ENCODE data around the gene EOLA1.
"Not testable (repeated sequence)": the region's sequence is repeated elsewhere in the genome, so short reads cannot be mapped to it uniquely, and the experiment has no call there.

The EOLA1 gene

DNA sequence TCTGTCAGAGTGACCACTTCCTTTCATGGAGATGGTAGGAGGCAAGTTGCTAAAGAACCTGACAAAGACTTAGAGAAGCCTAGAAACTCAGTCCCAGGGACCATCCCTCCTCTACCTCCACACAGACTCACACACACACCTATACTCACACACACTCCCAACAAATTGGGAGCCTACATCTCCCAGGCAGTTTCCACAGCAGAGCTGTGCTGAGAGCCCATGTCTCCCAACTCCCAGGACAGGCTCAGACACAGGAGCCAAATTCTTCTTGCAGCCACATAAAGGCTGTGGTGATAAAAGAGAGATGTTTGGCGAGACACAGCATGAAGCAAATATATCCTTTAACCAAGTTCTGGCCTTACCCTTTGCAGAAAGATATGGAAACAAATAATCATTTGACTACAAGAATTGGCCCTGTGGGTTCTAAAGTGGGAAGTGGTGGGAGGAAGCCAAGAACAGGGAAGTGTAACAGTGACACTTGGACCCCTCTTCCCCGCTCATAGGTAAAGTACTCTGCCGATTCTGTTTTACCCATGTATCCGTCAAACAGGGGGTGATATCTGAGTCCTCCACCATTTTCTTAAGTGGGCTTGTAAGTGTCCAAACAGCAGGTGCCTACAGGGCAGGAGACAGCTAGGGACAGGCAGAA, 24.7 kb upstream of the EOLA1 start:
- no peak for DNase-seq

DNA sequence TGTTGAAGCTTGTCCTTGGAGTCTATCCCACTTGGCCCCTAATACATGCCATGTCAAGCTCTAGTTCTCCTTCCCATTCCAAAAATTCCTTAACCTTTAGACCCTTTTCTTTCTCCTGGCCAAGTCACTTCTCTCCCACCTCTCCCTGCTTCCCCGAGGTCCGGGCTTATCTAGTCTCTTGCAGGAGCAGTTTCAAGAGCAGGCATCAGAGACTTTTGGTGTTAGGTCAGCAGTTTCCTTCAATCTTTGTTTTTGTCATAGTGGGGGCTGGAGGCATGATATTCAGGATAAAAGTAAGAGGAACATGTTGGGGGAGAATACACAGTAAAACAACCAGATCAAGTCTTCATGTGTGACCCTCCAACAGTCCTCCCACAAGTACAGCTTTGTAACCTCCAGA, 24.2 kb upstream of the EOLA1 start:
- DNase-seq: no peak

DNA sequence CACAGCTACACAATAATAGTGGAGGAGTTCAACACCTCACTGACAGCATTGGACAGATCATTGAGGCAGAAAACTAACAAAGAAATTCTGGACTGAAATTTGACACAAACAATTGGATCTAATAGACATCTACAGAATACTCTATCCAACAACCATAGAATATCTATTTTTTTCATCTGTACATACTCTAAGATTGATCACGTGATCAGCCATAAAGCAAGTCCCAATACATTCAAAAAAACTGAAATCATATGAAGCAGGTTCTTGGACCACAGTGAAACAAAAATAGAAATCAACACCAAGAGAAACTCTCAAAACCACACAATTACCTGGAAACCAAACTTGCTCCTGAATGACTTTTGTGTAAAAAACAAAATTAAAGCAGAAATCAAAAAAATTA, 23.5 kb upstream of the EOLA1 start:
- no peak for DNase-seq

DNA sequence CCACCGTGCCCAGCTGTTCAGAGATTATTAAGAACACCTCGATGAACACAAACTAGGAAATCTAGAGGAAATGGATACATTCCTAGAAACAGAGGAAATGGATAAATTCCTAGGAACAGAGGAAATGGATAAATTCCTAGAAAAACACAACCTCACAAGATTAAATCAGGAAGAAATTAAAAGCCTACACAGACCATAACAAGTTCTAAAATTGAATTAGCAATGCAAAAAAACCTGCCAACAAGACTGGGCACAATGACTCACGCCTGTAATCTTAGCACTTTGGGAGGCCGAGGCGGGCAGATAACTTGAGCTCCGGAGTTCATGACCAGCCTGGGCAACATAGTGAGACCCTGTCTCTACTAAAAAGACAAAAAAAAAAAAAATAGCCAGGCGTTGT, 22.6 kb upstream of the EOLA1 start:
- DNase-seq: no peak

DNA sequence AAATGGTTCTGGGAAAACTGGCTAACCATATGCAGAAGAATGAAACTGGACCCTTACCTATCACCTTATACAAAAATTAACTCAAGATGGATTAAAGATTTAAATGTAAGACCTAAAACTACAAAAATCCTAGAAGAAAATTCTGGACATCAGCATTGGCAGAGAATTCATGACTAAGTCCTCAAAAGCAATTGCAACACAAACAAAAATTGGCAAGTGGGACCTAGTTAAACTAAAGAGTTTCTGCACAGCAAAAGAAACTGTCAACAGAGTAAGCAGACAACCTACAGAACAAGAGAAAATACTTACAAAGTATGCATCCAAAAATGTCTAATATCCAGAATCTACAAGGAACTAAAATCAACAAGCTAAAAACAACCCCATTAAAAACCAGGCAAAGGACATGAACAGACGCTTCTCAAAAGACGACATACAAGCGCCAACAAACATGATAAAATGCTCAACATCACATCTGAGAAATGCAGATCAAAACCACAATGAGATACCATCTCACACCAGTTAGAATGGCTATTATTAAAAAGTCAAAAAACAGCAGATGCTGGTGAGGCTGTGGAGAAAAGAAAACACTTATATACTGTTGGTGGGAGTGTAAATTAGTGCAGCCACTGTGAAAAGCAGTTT, 20.1 kb upstream of the EOLA1 start:
- not testable (repeated sequence) for DNase-seq

DNA sequence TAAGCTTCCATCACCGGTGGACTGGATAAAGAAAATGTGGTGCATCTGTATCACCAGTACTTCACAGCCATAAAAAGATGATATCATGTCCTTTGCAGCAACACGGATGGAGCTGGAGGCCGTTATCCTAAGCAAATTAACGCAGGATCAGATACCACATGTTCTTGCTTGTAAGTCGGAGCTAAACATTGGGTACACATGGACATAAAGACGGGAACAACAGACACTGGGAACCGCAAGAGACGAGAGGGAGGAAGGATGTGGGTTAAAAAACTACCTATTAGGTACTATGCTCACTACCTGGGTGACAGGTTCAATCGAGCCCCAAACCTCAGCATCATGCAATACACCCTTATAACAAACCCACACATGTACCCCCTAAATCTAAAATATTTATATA, 19.4 kb upstream of the EOLA1 start:
- no peak for DNase-seq

DNA sequence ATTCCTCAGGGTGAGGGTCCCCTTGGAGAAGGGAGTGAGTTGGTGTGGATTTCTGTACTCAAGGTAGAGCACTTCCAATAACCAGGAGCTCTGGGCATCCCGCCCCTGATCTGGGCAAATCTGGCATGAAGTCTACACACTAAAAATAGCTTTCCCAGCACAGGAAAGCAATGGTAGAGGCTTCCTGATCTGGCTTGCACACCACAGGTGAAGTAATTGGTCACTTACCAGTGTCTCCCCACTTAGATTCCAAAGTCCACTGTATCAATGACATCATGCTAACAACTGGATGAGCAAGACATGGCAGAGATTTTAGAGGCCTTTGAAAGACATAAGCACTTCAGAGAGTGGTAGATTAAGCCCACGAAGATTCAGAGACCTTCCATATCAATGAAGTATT, 17.9 kb upstream of the EOLA1 start:
- no peak for DNase-seq

DNA sequence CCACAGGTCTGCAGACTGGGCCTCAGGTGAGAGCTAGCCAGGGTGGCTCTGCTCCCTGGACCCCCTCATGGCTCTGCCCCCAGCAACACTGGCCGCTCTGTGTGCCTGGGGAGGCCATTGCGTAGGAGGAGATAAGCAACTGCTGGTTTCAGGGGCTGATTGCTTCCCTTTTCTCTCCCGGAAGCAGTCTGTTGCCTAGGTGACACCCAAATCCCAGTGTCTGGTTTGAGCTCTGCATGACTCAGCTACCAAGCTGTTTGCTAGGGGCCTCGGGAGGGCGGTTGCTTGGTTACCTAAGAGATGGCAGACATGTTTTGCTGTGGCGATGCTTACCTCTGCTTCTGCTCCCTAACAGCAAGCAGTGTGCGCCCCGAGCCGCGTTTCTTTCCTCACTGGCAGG, 15.4 kb upstream of the EOLA1 start:
- DNase-seq: not testable (repeated sequence)

DNA sequence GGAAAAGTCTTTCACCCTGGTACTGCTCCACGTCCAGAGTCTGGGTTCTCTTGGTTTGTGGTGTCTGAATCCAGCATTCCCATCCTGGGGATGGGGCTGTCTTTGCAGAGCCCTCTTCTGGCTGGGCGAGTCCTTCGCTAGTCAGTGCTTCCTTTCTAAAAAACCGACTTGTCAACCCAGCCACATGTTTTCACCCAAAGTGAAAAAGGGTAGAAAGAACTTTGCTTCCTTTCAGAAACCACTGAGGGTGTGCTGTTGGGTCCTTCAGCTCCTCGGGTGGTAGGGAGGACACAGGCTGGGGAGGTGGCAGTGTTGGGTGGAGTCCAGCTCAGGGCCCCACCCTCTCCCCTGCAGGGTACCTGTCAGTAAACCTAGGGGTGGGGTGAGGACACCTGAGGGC, 14.9 kb upstream of the EOLA1 start:
- not testable (repeated sequence) for DNase-seq

DNA sequence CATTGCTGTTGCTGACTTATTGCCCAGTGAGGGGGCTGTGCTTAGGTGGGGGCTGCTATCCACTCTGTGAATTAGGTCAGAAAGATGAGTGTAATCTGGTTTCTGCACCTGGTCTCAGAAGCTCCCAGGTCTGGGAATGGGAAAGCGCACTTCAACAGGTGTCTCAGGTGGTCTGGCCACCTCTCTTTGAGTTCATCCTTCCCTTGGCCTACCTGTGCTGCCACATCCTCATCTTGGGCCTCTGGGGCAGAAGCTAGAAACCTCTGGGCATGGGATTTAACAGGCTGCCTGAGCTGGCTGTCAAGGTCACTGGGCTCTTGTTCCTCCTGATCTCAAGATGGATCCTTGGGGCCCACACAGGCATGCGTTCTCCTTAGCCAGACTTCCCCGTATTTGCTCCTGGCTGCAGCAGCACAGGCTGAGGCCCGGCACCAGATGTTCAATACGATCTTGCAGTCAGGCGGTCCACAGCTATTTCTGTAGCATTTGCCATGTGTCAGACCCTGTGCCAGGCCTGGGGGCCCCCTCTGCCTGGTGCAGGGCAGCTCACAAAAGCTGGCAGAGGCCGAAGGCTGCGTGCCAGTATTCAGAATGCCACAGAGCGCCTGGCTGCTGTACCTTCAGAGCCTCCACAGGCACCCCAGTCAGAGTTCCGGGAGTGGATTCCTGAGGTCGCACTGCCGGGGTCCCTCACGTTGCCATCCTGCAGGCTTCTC, 14.3 kb upstream of the EOLA1 start:
- not testable (repeated sequence) for DNase-seq

DNA sequence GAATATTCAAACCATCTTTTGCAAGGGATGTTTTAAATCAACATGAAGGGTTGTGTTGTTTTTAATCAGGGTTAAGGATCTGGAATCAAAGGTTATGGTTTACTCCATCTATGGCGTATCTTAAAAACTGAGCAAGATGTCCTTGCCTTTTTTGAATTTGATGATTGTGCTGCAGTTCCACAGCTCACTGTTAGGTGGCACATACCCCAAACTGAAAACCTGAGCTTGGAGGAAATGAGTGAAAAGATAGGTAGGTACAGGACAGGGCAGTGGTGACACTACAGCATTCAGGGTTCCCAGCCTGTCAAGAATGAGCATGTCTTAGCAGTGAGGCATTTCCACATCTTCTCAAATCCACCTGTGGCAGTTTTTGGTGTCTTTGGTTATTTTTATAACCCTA, 13.1 kb upstream of the EOLA1 start:
- no peak for DNase-seq

DNA sequence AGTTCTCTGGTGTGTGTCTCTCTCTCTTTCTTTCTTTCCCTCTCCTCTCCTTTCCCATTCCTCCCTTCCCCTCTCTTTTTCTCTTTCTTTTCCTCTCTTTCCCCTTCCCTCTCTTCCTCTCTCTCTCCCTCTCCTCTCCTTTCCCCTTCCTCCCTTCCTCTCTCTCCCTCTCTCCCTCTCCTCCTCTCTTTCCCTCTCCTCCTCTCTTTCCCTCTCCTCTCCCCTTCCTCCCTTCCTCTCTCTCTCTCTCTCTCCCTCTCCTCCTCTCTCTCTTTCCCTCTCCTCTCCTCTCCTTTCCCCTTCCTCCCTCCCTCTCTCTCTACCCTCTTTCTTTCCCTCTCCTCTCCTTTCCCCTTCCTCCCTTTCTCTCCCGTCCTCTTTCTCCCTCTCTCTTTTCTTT, 12.4 kb upstream of the EOLA1 start:
- DNase-seq: no peak

DNA sequence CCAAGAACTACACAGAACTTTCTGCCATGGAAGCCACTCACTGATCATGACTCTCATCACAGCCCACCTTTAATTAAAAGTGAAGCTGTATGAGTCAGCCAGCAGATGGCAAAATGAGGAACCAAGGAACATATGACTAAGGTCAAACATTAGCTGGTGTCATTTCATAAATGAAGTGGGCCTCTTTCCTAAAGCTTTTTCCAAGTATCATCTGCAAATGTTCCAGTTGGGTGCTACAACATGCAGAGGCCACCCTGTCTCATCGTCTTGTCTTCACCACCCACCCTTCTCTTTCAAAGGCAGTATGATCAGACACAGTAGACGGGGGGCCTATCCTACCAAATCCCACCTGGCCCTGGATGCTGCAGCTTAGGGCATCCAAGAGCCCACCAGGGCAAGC, 9.2 kb upstream of the EOLA1 start:
- DNase-seq: no peak

DNA sequence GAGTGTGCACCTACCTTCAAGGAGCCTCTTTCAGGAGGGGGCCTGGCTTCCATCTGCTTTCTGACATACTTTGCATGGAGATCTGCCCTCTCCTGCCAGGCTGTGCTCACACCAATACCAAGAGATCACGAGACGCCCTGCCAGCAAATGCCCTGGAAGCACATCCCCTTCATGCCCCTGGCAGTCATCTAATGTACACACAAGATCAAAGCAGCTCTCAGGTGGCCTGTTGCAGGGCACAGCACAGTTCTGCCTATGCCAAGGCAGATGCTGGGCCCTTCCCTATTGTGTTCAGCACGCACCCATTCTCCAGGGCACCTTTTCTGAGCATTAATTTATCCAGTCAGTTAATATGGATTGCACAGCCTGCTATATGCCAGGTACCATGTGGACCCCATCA, 7.9 kb upstream of the EOLA1 start:
- DNase-seq: not testable (repeated sequence)

DNA sequence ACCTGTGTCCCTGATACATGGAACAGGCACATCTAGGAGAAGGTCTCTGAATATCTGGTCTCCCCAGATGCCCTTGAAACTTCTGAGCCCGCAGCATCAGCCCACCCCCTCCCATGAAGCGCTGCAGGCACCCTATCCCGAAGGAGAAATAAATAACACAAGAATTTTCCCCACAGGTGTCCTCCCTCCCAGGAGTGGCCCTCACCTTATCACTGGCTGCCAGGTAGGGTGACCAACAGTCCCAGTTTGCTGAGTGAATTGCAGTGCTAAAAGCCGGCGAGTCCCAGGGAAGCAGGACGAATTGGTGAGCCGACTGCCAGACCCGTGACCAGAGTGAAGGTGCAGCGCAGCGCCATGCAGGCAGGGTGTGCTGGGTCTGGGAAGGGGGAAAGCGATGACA, 6.8 kb upstream of the EOLA1 start:
- not testable (repeated sequence) for DNase-seq

DNA sequence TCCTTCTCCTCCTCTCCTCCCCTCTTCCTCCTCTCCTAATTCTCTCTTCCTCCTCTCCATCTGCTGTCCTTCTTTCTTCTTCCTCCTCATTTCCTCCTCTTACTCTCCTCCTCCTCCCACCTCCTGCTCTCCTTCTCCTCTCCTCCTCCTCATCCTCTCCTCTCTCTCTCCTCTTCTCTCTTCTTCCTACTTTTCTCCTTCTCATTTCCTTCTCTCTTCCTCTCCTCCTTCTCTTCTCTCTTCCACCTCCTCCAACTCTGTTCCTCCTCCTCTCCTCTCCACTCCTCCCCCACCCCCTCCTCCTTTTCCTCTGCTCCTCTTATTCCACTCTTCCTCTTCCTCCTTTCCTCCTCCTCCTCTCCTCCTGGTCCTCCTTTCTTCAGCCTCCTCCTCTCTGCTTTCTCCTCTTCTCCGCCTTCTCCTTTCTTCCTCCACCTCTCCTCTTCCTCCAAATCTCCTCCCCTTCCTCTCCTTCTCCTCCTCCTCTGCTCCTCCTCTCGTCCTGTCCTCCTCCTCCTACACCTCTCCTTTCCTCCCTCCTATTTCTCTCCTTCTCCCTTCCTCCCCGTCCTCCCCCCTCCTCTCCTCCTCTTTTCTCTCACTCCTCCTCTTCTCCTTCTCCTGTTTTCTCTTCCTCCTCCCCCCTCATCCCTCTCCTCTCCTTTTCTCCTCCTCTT, 5.7 kb upstream of the EOLA1 start:
- not testable (repeated sequence) for DNase-seq

DNA sequence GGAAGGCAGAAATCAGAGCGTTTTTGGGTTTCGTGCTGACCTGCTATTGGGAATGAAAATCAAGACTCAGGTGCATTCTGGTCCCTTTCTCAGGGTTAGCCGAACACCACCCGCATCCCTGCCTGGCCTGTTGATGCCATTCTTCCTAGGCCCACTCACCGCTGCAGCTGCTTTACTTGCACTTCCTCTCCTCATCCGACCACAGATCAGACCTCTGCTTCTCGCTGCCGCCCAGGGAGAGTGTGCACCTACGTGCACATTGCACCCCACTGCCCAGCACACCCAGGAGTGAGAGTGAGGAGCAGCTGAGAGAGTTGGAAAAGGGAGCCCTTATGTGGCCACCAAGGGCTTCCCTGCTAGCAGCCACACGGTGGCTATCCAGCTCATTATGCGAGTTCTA, 3.3 kb upstream of the EOLA1 start:
- not testable (repeated sequence) for DNase-seq

DNA sequence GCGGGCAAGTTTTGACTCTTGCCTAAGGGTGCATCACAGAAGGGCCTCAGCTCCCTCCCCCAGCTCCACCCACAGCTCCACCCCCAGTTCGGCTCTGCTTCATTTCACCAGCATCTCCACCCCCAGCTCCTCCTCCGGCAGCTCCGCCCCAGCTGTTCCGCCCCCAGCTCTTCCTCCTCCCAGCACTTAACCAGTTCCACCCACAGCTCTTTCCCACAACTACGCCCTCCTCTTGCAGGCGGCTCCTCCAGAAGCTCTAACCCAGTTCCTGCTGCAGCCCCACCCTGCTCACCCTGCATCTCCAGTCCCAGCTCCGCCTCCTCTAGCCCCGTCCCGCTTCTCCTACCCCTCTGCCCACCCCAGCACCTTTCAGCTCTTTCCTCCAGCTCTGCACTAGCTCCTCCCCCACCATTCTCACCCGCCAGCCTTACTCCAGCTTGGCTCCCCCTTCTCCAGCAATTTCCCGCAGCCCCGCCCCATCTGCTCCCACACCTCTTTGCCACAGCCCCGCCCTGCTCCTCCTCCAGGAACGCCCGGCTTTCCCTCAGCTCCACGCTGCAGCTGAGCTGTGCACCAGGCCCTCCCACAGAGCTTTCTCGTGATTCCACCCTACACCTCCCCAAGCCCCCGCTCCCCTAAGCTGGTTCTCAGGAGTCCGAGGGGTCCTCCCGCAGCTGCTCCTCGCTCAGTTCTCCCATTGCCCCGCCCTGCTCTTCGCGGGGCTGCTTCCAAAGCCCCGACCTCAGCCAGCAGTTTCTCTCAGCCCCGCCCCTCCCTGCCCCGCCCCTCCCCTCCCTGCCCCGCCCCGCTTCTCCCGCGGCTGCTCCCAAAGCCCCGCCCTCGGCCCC, 1.3 kb upstream of the EOLA1 start:
- DNase-seq: peak; percentile 59 to 60

DNA sequence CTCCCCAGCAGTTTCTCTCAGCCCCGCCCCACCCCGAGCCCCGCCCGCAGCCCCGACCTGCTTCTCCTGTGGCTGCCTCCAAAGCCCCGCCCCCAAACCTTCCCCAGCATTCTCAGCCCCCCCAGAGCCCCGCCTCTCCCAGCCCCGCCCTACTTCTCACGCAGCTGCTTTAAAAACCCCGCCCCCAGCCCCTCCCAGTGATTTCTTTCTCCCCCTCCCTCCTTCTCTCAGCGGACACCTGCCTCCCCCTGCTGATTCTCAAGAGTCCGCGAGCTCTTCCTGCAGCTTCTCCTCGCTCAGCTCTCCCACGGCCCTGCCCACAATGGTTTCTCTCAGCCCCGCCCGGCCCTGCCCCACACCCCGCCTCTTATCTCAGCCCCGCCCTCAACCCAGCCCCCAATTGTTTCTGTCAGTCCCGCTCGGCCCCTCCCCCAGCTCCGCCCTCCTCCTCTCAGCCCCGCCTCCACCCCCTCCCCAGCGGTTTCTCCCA, 636 bp upstream of the EOLA1 start:
- DNase-seq: peak; percentile 77 to 81

DNA sequence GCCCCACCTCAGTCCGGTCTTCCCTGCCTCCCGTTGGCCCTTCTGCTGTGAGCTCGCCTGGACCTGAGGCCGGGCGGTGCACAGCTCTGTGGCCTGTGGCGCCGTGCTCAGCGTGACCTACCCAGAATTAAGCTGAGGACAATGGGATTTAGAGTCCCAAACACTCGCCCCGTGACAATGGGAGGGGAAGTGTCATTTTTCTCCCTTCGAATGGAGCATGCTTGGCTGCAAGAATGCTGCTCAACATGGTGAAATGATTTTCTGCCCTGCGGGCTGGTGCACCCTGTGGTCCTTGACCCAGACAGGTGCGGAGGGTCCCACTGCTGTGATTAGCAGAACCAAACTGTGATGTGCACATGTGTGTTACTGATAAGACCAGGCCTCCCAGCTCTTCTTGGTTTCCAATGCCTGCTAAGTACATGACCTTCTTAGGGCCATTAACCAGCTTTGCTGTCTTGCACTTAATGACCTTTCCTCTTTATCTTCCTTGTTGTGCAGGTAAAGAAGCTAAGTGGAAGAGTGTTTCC, 772 bp downstream of the EOLA1 start:
- DNase-seq: no peak

DNA sequence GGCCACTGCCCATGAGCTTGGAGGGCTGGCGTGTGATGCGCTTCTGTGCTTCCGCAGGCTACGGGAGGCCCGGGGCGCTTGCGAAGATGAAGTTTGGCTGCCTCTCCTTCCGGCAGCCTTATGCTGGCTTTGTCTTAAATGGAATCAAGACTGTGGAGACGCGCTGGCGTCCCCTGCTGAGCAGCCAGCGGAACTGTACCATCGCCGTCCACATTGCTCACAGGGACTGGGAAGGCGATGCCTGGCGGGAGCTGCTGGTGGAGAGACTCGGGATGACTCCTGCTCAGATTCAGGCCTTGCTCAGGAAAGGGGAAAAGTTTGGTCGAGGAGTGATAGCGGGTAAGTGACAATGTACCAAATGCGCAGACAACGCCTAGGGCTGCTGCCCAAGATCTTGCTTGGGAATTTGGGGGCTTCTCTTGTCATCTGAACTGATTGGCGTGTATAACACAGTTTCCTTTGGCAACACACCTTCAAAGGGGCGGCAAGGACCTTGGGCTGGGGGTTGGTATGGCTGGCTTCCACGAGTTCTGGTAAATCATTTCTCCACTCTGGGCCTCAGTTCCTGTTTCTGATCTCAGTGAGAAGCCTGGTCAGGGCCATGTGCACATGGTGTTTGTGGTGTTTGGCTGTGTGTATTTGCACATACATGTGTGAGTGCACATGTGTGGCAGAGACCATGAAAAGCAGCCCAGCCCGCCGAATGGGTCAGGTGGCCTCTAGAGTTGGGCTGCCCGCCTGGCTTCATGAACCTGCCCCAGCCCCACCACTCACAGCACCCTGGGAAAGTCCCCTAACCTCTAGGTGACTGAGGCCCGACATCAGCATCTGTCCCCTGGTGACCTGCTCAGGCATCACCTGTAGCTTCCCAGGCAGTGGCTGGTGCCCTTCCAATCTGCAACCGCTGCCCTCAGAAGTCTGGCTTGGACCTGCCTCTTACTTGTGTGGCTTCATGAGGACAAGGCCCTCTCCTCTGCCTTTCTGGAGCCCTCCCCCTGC, 5.0 kb downstream of the EOLA1 start:
- peak in 1 of 2 donors; percentile 15 for DNase-seq
